ENCODE data around the gene RNU6-9. TPM values are rescaled to one million over a fixed set of nuclear protein-coding genes. Genes with fewer than 3 reads are reported as not detected.
A peak's percentile ranks its signal among the peaks of the same experiment; 100 is the strongest.

The RNU6-9 gene
- total and polyA plus RNA-seq, 2 of the 13 experiments (the other 11 are each of a cell fraction or from before 2014, with no cell fraction given): under 0.01 TPM; not detected in 1

- no peak for TF ChIP-seq CEBPZ (IDR thresholded peaks at IDR 0.05; ENCODE audit: low read length)
Measured at GRCh38 chr19:924553-925086, 31.3 kb downstream of the RNU6-9 start (continued).

GRCh38 chr19:925087-925525 is 31.8 kb downstream of the RNU6-9 start:
- H3K4me2 ChIP-seq (ENCODE audit: low read depth, low read length): peak overlapping the region; percentile 85
- BruUV-seq (replicated peaks): no TSS peak
- no CpG with 5 or more reads among the region's 39 CpGs for WGBS (ENCODE audit: low lambda C conversion rate)
- in situ Hi-C loops (cut with HindIII; ENCODE audit: extremely low pct_ligation_motif_present, low pct_unique_long_range_greater_than_20kb): loop anchor here (5.0 kb wide), 1 partner anchor 37 kb away; no protein-coding TSS in a partner anchor
- H3K4me1 ChIP-seq (ENCODE audit: insufficient read depth, low read length): peaks cover 39% of the 10 kb centered on the region
- H4K20me1 ChIP-seq (ENCODE audit: insufficient read depth, low read length): peaks cover 10% of the 10 kb centered on the region; the same call in 1 of the 2 replicates
- peaks cover 1 to 16% of the 10 kb centered on the region in 2 experiments; a peak in 4 of 5 replicates for H3K36me3 ChIP-seq (replicated peaks in 1 of 2; ENCODE audit: control insufficient read depth in 1 of 2, insufficient read depth in 2 of 2, low read length in 2 of 2)
- H3K9ac ChIP-seq (ENCODE audit: insufficient read depth, low read depth, low read length): peak overlapping the region; percentile 98
- peak overlapping the region; percentile 88 to 98 (median 96) for H3K4me3 ChIP-seq (replicated peaks in 1 of 3; ENCODE audit: insufficient read depth in 1 of 3, low read depth in 2 of 3, low read length in 3 of 3)
- FAIRE-seq (no peak), DNase-seq (ENCODE audit: low spot score) (peak; percentile 40), ATAC-seq (peak; percentile 42)
- peaks cover 48% of the 10 kb centered on the region for H3K79me2 ChIP-seq (ENCODE audit: insufficient read depth, low read length)
- H3K27me3 ChIP-seq (ENCODE audit: control insufficient read depth in 1 of 2, insufficient read depth in 2 of 2, low read length in 2 of 2): no peaks in the 10 kb centered on the region
- H3K9me3 ChIP-seq (ENCODE audit: low read length): no peaks in the 10 kb centered on the region
- ChIA-PET CTCF (ENCODE audit: low intra/inter-chr PET ratio, low total read pairs) (interaction anchor here (3.5 kb wide), 1 partner anchor 58 kb away, joined by 14 read pairs; the partner anchor contains the start of gene WDR18), POLR2A (interaction anchor here (0.6 to 4.6 kb wide), 8 partner anchors 10 to 58 kb away, joined by 3 to 61 read pairs (median 6); partner anchors contain the start of gene WDR18)
- peak overlapping the region; percentile 92 for H3K27ac ChIP-seq (ENCODE audit: extremely low read length, insufficient read depth, low read length)
- H2AFZ ChIP-seq (ENCODE audit: low read length): no peak overlapping the region
- intact Hi-C loops (cut with micrococcal nuclease; ENCODE audit: unreplicated experiment): loop anchor here (10.0 kb wide), 1 partner anchor 260 kb away; the partner anchor contains the start of gene RNF126
- TF ChIP-seq NAIF1 (CRISPR knock-in tag; IDR thresholded peaks at IDR 0.05; ENCODE audit: borderline replicate concordance) (peak; percentile 7; the same call in 1 of the 2 replicates), CEBPG (CRISPR knock-in tag; IDR thresholded peaks at IDR 0.05) (peak; percentile 31; the same call in 1 of the 2 replicates), ZBTB3 (CRISPR knock-in tag; IDR thresholded peaks at IDR 0.05; ENCODE audit: borderline replicate concordance, low read depth) (no peak), ZNF501 (CRISPR knock-in tag; IDR thresholded peaks at IDR 0.05) (0 out of 2 replicates have a peak, but pooled peaks have one; percentile 43), ZNF878 (CRISPR knock-in tag; IDR thresholded peaks at IDR 0.05) (0 out of 2 replicates have a peak, but pooled peaks have one; percentile 32), KDM5B (CRISPR knock-in tag; IDR thresholded peaks at IDR 0.05; ENCODE audit: borderline replicate concordance) (peak; percentile 83; the same call in 1 of the 2 replicates), ARID4A (CRISPR knock-in tag; IDR thresholded peaks at IDR 0.05; ENCODE audit: borderline replicate concordance) (peak; percentile 50; the same call in 1 of the 2 replicates), SKIL (CRISPR knock-in tag; IDR thresholded peaks at IDR 0.05; ENCODE audit: borderline replicate concordance) (0 out of 2 replicates have a peak, but pooled peaks have one; percentile 41)

Measured in HepG2 (cell line).